NOMO-1 treated with DMSO at 0.1 percent for 48 hours (cell line): ENCODE data around the gene RHPN2.

Experiments
- DNase-seq: peaks from one replicate; lab custom pipeline; 2025; ENCODE audit not compliant: unreplicated experiment; lab: John Stamatoyannopoulos, UW

The RHPN2 gene

DNA sequence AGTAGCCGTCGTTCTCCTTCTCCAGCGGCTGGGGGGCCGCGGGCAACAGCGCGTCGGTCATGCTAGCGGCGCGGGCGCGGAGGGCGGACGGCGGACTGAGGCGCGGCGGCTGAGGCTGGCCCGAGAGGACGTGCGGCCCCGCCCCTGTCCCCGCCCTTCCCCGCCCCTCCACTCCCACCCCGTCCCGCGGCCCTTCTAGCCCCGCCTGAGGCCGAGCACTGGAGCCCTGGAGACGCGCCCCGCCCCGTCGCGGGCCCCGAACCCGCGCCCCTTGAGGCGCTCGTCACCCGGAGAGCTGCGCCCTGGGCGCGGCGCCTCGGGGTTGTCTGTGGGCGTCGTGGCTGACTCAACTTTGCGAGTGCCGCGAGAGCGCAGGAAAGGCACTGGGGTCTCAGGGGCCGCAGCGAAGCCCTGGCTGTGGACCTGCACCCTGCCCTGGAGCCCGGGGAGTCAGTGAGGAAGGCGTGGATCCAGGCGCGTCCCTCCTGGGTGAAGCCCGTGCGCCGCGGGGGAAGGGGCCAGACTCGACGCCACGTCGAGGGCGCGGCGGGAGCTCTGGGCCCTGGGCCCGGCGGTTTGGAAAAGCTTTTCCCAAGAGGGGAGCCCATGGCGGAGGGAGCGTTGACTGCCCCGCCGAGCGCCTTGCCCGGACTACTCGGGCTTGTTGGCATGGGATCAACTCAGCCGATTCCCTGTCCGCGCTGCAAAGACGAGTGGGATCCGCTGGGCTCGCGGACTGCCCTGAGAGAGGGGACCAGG lies at the start of gene RHPN2:
Gene RHPN2 (minus strand): TSS at position 97 of the 759 bp plus-strand sequence. CDS start 36 bp downstream, at position 61.
- peak; percentile 24 for DNase-seq

DNA sequence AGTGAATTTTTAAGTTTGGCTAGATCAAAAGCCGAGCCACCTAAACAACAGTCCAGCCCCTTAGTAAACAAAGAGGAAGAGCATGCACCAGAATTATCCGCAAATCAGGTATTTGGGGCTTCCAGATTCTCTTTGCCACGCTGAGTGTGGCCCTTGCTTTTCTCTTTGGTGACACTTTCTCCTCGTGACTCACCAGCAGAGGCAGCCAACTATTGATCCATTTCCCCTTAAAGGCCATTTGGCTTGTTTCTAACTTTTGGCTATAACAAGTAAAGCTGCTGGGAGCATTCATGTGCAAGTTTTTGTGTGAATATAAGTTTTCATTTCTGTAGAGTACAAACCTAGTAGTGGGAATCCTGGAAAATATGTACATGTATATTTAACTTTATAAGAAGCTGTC lies 49.6 kb upstream of the RHPN2 start:
- no peak for DNase-seq

DNA sequence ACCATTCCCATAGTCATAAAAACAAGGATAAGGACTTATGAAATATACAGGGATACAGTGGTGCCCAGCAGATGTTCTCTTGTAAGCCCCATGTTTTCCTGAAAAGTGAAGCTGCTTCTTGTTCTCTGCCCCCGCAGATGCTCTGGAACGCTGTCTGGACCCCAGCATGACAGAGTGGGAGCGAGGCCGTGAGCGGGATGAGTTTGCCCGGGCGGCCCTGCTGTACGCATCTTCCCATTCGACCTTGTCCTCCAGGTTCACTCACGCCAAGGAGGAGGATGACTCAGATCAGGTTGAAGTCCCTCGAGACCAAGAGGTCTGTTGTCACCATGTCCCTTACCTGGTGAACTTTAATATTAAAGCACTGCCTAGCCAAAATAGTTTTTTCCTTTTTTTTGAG lies 46.9 kb upstream of the RHPN2 start:
- DNase-seq, result no peak

DNA sequence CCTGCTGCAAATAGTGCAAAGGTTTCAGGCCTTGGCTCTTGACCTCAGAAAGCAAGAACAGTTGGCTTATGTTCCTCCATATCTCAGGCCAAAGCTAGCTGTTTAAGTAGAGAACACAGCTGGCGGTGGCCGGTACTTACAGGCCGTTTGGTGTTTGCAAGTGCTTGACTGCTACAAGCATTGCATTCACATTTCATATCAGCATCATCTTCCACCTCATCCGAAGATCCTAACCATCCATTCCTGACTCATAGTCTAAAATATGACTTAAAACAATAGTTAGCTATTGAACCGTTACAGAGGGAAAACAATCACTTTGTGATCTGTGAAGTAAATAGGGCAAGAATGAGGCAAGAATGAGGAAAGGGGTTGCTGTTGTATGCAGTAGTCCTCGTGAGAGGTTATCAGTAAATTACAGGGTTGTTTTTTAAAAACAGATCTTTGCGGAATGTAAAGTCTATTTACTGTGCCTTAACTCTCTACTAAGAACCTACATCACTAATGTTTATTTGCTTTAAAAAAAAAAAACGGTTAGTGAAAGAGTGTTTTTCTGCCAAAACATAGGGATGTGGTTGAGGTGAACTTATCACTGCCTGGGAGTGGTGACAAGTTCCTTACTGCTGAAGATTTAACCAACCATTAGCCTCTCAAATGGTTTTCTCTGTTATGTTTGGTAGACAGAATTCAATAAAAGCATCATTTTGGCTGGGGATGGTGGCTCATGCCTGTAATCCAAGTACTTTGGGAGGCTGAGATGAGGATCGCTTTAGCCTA lies 45.6 kb upstream of the RHPN2 start:
- no peak for DNase-seq

DNA sequence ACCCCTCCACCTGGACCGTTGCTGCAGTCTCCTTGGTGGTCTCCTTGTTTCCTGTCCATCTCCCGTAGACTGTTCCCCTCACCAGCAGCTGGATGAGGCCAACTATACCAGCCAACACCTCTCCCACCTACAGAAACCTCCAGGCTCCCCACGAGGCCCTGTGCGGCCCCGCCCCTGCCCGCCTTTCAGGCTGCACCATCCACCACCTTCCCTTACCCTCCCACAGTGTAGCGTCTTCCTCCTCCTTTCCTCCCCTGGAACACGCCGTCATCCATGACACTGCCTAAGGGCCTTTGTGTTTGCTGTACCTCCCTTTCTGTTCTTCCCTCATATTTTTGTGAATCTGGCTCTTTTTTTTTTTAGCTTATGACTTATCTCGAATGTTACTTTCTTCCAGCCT lies 43.5 kb upstream of the RHPN2 start:
- no peak for DNase-seq

DNA sequence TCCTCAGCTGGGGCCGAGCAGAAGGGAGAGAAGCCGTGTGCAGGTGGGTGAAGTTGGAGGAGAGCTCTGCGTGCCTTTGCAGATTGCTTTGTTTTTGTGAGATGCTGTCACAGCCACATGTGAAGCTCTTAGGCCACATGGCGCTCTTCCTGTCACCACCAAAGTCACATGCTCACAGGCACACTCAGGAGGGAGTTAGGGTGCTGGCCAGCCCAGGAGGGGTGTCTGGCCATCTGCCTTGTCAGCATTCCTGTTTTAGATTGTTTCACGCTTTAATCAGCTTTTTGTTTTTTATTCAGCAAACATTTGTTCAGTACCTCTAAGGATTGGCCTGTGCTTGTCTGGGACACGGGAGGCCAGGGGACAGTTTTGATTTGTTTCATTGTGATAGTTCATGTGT lies 38.2 kb upstream of the RHPN2 start:
- no peak for DNase-seq

DNA sequence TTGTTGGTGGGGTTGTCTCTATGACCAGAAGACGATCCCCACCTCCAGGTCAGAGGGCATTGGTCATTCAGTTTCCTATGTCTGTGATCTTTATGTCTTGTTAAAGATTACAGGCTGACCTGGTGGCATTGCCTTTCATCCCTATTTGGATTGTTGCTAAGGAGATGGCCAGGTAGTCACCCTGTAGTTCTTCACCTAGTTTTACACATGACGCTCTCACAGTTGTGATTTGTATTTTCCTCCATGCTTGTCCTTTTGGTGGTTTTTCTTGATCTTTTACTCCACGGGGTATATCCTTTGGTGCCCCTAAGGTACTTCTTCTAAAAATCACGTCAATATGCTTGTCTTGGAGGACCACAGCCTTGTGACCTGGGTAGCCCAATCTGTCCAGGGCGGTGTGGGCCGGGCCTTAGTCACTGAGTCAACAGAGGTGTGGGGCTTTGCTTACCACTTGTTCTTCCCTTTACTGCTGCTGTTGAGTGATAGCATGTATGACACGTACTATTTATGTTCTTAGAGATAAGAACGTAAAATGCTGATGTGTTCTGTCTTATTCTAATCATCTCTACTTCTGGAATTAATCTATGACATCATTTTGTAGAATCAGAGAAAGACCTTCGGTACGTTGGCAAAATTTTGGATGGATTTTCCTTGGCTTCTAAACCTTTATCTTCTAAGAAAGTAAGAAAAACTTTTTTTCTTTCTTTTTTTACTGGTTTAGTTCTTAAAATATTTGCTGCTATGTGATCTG lies 36.4 kb upstream of the RHPN2 start:
- no peak for DNase-seq

DNA sequence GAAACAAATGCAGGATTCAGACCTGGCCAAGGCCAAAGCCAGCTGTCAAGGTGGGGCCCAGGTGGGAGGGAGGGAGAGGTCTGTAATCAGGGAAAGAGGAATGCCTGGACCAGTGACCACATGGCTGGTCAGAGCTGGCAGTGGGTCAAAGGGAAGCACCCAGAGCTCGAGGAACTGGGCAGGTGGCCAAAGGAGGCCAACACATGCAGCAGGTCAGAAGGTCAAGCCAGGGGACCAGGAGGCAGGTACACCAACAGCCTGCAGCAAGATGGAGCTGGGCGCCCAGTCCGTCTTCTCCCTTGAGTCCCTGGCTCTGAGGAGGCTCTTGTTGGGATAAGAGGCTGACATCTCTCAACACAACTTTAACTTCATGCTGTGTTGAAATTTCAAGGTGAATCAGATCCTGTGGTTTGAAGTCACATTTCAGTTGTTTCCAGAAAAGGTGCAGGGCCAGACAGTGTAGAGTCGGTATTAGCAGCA lies 33.4 kb upstream of the RHPN2 start:
- no peak for DNase-seq

DNA sequence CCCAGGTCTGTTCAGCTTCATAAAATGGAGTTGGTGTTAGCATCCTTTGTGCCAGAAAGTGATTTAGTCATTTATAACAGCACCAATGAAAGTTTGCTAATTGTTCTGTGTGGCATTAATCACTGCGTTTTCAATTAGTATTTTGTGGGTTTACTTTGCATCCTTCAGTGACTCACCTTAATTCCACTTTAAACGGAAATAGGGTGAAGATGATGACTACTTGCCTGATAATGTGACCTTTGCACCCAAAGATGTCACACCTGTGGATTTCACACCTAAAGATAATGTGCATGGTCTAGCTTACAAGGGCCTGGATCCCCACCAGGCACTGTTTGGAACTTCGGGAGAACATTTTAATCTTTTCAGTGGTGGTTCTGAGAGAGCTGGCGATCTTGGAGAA lies 31.3 kb upstream of the RHPN2 start:
- DNase-seq, result no peak

DNA sequence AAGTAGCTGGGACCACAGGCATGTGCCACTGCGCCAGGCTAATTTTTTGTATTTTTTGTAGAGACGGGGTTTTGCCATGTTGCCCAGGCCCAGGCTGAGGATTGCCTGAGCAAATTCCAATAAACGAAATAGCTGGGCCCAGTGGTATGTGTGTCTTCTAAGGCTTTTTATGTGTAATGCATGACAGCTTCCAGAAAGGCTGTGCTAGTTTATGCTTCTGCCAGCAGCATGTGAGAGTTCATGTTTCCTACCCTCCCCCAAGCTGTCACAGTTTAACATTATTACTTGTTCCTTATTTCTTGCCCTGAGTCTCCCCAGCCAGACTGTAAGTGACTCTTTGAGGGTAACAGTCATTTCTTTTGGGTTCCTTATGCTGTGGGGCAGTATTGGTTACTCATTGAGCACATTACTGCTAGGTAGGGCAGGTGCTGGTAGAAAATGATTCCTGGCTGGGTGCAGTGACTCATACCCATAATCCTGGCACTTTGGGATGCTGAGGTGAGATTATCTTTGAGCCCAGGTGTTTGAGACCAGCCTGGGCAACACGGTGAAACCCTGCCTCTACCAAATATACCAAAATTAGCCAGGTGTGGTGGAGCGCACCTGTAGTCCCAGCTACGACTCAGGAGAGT lies 29.9 kb upstream of the RHPN2 start:
- DNase-seq, result no peak

DNA sequence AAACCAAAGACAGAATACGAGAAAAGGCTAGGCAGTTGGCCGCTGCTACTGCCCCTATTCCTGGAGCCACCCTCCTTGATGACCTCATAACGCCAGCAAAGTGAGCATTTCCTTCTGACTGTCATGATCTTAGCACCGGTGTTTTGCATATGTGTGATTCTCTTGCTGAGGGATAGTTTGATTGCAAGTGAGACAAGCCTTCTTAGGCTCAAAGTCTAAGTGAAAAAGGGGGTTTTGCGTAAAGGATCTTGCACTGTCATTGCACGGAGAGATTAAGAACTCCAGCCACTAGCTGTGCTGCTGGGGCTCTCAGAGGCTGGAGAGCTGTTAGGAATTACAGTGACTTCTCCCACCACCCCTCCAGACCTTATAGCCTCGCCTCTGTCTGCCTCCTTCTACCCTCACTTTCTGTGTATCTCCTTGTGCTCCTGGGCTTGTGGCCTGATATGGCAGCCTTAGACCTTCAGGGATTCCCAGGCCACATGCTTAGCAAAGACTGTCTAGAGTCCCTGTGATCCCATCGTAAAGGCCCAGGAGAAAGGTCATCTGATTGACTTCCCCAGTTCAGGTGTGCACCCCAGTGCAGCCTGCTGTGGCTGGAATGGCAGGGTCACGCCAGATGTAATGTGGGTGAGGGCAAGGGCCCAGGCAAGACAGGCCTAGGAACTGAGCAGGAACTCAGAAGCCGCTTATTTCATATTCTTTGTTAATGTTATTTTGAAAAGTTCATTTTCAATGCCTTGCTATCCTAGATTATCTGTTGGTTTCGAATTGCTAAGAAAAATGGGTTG lies 28.9 kb upstream of the RHPN2 start:
- DNase-seq, result no peak

DNA sequence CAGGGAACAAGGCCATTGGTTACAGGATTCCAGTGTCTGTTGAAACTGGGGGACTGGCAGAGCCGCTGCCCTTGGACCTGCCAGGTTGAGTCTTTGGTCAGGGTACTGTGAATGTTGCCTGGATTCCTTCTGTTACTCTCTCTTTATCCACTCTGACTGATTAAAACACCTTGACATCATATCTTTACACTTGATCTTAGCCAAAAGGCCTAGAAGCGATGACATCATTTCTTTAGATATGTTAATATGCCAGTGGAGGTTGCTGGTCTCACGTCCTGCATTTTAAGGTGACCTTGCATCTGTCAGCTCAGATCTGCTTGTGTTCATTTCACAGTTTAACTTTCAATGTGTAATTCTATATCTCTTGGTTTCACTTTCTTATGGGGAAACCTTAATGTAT lies 25.5 kb upstream of the RHPN2 start:
- no peak for DNase-seq

DNA sequence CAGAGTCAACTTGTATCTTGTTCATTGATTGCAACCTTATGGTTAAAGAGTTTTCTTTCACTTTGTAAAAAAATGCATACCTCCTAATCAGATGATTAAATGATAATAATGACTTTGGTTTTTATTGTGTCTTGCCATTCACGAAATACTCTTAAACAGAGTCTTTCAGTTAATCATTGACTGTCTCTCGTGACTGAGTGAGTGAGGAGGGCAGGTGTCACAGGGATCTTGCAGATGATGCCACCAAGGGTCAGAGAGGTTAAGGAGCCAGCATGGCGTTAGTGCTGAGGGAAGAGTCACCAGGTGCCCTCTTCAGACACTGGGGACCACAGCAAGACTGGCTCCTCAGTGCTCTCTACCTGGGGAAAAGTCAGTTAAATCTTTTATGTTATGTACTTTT lies 24.3 kb upstream of the RHPN2 start:
- DNase-seq, result no peak

DNA sequence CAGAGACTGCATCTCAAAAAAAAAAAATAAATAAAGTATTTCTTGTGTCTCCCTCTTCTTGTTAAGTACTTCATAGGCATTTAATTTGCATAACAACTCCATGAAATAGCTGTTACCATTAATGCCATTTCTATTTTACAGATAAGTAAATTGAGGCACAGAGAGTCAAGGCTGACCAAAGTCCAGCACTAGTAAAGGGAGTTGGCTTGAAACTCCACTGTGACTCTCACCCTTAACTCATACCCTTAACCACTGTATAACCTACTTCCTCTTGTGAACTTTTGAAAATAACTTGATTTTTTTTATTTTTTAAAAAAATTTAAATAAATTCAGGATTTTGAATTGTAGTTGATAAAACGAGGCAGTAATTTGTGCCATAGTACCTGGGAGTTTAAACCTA lies 22.3 kb upstream of the RHPN2 start:
- no peak for DNase-seq

DNA sequence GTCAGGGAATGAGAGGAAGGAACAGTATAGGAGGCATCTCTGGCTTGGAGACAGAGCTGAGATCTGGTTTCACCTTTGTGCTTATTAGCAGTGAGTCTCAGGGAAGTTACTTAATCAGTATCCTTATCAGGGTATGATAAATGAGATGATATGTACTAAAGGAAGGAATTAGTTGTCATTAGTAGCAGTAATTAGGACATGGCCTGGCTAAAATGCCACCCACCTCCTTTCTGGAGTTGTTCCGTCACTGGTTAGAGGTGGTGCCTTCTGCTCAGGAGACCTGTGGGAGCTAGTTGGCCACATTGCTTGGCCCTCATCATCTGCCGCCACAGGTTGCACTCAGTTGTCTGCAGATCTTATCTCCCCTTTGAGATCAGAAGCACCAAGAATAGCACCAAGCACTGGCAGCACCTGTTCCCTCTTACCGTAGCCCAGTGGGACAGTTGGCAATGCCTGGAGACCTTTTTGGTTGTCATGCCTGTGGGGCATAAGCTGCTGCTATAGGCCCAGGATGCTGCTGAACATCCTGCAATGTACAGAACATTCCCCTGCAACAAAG lies 21.0 kb upstream of the RHPN2 start:
- DNase-seq, result no peak

DNA sequence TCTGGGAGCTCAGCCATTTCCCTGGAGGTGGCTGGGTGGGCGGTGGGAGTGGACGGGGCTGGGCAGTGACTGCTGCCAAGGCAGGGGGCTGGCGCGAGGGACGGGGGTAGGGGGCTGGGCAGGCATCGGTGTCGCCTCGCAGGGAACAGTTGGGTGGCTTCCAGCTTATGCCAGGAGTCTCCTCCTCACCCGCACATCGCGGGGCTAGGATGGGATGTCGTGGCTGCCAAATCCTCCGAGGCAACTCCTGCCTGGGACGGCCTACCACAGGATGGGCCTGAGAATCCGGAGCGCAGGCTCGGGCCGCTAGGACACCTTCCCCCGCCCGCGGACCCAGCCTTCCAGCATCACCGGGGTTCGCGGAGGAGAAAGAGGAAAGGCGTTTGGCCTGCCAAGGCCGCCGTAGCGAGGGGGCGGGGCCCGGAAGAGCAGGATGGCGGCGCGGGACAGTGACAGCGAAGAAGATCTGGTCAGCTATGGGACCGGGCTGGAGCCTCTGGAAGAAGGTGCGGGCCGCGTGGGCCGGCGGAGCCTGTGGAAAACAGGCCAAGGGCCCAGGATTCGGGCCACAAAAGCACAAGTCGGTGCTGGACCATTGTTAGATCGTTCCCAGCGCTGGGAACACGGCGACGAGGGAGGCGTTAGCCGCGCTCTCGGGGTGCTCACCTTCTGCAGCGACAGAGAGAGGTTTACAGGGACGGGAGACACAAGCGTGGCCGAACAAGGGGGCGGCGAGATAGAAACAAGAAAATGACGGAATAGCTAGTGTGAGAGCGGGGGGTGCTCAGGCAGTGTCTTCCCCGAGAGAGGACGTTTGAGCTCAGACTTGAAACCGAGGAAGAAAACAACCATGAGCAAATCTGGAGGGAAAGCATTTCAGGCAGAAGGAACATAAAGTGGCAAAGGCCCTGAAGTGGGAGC lies 16.3 kb upstream of the RHPN2 start, which contains the start of gene GPATCH1:
Gene GPATCH1 (plus strand): TSS at position 421 of the 921 bp plus-strand sequence. CDS start 13 bp downstream, at position 434.
- peak; percentile 82 for DNase-seq

DNA sequence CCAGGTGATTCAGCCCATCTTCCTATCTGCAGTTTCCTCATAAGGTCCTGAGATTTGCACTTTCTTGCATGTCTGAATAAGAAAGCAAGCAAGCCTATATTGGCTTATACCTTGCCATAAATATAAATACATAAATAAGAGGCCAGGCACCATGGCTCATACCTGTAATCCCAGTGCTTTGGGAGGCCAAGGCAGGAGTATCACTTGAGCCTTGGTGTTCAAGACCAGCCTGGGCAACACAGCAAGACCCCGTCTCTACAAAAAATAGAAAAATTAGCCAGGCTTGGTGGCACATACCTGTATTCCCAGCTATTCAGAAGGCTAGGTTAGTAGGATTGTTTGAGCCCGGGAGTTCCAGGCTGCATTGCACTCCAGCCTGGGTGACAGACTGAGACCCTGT lies 10.8 kb upstream of the RHPN2 start:
- no peak for DNase-seq

DNA sequence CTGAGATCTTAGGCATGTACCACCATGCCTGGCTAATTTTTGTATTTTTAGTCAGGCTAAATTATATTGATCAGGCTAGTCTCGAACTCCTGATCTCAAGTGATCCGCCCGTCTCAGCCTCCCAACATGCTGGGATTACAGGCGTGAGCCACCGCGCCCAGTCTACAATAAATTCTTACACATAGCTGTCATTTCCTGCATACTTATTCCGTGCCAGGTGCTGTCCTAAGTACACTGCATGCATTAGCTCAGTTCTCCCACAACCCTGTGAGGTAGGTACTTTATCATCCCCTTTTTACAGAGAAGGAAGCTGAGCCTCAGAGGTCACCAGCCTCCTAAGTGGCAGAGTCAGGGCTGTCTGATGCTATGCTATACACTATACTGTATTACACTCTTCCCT lies 7.2 kb upstream of the RHPN2 start:
- DNase-seq, result no peak

DNA sequence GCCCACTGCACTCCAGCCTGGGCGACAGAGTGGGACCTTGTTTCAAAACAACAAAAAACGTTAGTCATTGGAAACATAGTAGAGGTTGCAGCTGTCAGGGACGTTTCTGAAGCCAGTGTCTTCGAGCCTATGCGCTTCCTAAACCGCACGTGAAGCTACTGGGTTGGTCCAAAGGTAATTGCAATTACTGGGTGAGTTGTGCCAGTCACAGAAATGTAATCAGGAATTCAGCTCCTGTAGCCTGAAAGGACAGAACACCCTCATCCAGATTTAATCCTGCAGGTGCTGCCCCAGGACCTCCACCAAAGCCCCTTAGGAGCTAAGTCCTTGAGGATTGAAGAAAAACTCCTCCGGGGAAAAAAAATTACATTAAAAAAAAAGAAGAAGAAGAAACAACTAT lies 2.4 kb upstream of the RHPN2 start:
- no peak for DNase-seq
